ENCODE results near the gene RABL3. TPM values are rescaled to one million over a fixed set of nuclear protein-coding genes. Genes with fewer than 3 reads are reported as not detected.

Gene RABL3
- total RNA-seq, 1 experiment from 2014 or later: 14.6 TPM

GRCh38 chr3:120745466-120745865, 3.1 kb upstream of the RABL3 start:
- DNase-seq: no peak
- Mint-ChIP-seq H3K27me3 (ENCODE audit: unreplicated experiment) (no peaks in the 10 kb centered on the region), H3K9me3 (ENCODE audit: low read depth, unreplicated experiment) (no peaks in the 10 kb centered on the region), H3K27ac (ENCODE audit: unreplicated experiment) (no peak overlapping the region), H3K36me3 (ENCODE audit: insufficient read depth, unreplicated experiment) (peaks cover 31% of the 10 kb centered on the region), H3K4me3 (ENCODE audit: low read depth, unreplicated experiment) (no peak overlapping the region), H3K4me1 (ENCODE audit: low read depth, unreplicated experiment) (peaks cover 20% of the 10 kb centered on the region)
- intact Hi-C loops (cut with micrococcal nuclease; ENCODE audit: unreplicated experiment): no loop called here
- BruUV-seq (replicated peaks): no TSS peak
- no peak for TF ChIP-seq CTCF (IDR thresholded peaks at IDR 0.05; ENCODE audit: unreplicated experiment)
- CTCF ChIA-PET: no interaction called here

GRCh38 chr3:120743556-120744195, 1.4 kb upstream of the RABL3 start:
- no peak for DNase-seq
- no TSS peak for BruUV-seq (replicated peaks)
- Mint-ChIP-seq H3K4me1 (ENCODE audit: low read depth, unreplicated experiment) (peaks cover 20% of the 10 kb centered on the region), H3K4me3 (ENCODE audit: low read depth, unreplicated experiment) (peak overlapping the region; percentile 77), H3K27ac (ENCODE audit: unreplicated experiment) (peak overlapping the region; percentile 75), H3K36me3 (ENCODE audit: insufficient read depth, unreplicated experiment) (peaks cover 31% of the 10 kb centered on the region), H3K9me3 (ENCODE audit: low read depth, unreplicated experiment) (no peaks in the 10 kb centered on the region), H3K27me3 (ENCODE audit: unreplicated experiment) (no peaks in the 10 kb centered on the region)
- TF ChIP-seq CTCF (IDR thresholded peaks at IDR 0.05; ENCODE audit: unreplicated experiment): no peak
- CTCF ChIA-PET: interaction anchor here (1.1 kb wide), 1 partner anchor 62 kb away, joined by 3 read pairs; the partner anchor contains the start of gene HGD
- intact Hi-C loops (cut with micrococcal nuclease; ENCODE audit: unreplicated experiment): loop anchor here (2.0 kb wide), 1 partner anchor 65 kb away; no protein-coding TSS in a partner anchor

GRCh38 chr3:120742849-120743365, 591 bp upstream of the RABL3 start:
- intact Hi-C loops (cut with micrococcal nuclease; ENCODE audit: unreplicated experiment): loop anchor here (1.0 to 2.0 kb wide), 2 partner anchors 64 to 147 kb away; partner anchors contain the start of gene NDUFB4
- CTCF ChIA-PET: interaction anchor here (0.6 to 1.1 kb wide), 3 partner anchors 55 to 143 kb away, joined by 3 to 4 read pairs (median 3); partner anchors contain the start of gene HGD
- no peaks in the 10 kb centered on the region for H3K27me3 Mint-ChIP-seq (ENCODE audit: unreplicated experiment)
- TF ChIP-seq CTCF (IDR thresholded peaks at IDR 0.05; ENCODE audit: unreplicated experiment): no peak
- H3K9me3 Mint-ChIP-seq (ENCODE audit: low read depth, unreplicated experiment): no peaks in the 10 kb centered on the region
- no peak for DNase-seq
- peak overlapping the region; percentile 75 for H3K27ac Mint-ChIP-seq (ENCODE audit: unreplicated experiment)
- peaks cover 20% of the 10 kb centered on the region for H3K4me1 Mint-ChIP-seq (ENCODE audit: low read depth, unreplicated experiment)
- peak overlapping the region; percentile 77 for H3K4me3 Mint-ChIP-seq (ENCODE audit: low read depth, unreplicated experiment)
- peaks cover 31% of the 10 kb centered on the region for H3K36me3 Mint-ChIP-seq (ENCODE audit: insufficient read depth, unreplicated experiment)
- TSS peak; percentile 75 for BruUV-seq (replicated peaks)

GRCh38 chr3:120741837-120742197, 499 bp downstream of the RABL3 start:
- no peaks in the 10 kb centered on the region for H3K27me3 Mint-ChIP-seq (ENCODE audit: unreplicated experiment)
- TSS peak; percentile 66 for BruUV-seq (replicated peaks)
- peaks cover 31% of the 10 kb centered on the region for H3K36me3 Mint-ChIP-seq (ENCODE audit: insufficient read depth, unreplicated experiment)
- H3K4me1 Mint-ChIP-seq (ENCODE audit: low read depth, unreplicated experiment): peaks cover 20% of the 10 kb centered on the region
- no peak for TF ChIP-seq CTCF (IDR thresholded peaks at IDR 0.05; ENCODE audit: unreplicated experiment)
- H3K27ac Mint-ChIP-seq (ENCODE audit: unreplicated experiment): peak overlapping the region; percentile 75
- CTCF ChIA-PET: interaction anchor here (0.7 kb wide), 1 partner anchor 10 kb away, joined by 3 read pairs; no protein-coding TSS in a partner anchor
- intact Hi-C loops (cut with micrococcal nuclease; ENCODE audit: unreplicated experiment): loop anchor here (1.0 to 2.0 kb wide), 2 partner anchors 63 to 146 kb away; partner anchors contain the start of gene NDUFB4
- peak overlapping the region; percentile 77 for H3K4me3 Mint-ChIP-seq (ENCODE audit: low read depth, unreplicated experiment)
- peaks cover 3% of the 10 kb centered on the region for H3K9me3 Mint-ChIP-seq (ENCODE audit: low read depth, unreplicated experiment)
- DNase-seq: no peak

All from Calu3 (cell line).